HG03103 (cell line): ENCODE measurements around the gene TSPAN4.

ENCODE experiments used
- ATAC-seq: cut with Tn5 transposase; IDR thresholded peaks from one replicate; pipeline ENCODE4 v1.9.1; 2021; ENCODE audit warnings: low read depth; ENCODE audit not compliant: unreplicated experiment

The TSPAN4 gene

GRCh38 chr11:803770-804598 is 38.7 kb upstream of the TSPAN4 start:
- ATAC-seq: no peak

DNA sequence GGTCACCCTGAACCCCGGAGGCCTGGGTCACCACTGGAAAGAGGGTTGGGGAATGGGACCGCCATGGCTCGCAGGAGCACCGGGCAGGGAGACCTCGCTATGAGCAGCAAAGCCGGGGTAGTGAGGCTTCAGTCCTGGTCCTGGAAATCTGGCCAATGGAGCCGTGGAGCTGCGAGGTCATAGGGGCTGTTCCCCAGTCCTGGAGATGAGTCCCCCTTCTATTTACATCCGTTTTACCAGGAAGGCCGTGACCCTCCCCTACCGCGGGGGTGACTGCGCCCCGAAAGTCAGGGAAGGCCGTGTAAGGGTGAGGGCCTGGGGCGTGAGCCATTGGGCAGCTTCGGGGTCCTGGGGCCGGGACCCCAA is 38.1 kb upstream of the TSPAN4 start:
- no peak for ATAC-seq

DNA sequence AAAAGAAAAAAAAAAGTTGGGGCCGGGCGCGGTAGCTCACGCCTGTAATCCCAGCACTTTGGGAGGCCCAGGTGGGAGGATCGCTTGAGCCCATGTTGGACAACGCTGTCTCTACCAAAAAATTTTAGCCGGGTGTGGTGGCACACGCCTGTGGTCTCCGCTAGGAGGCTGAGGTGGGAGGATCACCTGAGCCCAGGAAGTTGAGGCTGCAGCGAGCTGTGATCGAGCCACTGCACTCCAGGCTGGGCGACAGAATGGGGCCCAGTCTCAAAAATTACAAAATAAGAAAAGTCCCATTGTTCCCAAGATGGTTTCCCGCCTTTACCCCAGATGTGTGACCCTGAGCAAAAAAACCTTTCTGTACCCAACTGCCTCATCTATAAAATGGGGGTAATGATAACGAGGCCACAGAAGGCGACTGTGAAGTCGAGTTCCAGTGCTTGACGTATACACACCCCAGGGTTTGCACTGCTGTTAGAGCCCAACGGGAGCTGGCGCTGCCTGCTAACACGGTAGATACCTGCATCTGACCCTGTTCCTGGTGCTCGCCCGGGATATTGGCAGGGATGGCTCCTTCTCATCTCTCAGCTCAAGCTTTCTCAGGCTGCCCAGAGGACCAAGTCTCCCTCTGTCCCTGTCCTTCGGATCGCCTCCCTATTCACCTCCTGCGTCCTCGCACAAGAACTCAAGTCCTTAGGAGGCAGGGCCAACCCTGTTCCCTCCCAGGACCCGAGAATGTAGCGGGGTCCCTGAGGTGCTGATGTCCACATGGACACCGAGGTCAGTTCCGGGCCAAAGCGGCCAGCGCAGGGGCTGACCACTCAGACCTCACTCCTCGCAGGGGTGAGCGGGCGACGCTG is 34.0 kb upstream of the TSPAN4 start:
- ATAC-seq: no peak

GRCh38 chr11:809287-810039 is 33.2 kb upstream of the TSPAN4 start, which contains the start of gene RPLP2:
RPLP2 (plus strand) TSS chr11:809967; CDS start chr11:810235, 268 bp downstream.
- peak; percentile 60 for ATAC-seq

DNA sequence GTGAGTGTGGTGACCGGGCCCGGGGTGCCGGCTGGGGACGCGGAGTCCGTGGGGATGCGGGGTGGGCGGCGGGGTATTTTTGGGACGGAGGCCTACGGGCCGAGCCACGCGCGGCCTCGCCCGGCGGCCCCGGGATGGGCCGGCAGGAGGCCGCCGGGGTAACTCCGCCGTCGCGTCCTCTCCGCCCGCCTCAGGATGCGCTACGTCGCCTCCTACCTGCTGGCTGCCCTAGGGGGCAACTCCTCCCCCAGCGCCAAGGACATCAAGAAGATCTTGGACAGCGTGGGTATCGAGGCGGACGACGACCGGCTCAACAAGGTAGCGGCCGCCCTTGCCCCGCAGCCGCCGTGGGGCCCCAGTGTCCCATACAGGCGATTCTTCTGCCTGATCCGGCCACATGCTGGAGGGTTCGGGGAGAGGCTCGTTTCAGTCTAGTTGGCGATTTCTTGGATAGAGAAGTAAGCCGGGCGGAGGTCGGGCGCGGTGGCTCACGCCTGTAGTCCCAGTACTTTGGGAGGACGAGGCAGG is 32.5 kb upstream of the TSPAN4 start:
- ATAC-seq: no peak

DNA sequence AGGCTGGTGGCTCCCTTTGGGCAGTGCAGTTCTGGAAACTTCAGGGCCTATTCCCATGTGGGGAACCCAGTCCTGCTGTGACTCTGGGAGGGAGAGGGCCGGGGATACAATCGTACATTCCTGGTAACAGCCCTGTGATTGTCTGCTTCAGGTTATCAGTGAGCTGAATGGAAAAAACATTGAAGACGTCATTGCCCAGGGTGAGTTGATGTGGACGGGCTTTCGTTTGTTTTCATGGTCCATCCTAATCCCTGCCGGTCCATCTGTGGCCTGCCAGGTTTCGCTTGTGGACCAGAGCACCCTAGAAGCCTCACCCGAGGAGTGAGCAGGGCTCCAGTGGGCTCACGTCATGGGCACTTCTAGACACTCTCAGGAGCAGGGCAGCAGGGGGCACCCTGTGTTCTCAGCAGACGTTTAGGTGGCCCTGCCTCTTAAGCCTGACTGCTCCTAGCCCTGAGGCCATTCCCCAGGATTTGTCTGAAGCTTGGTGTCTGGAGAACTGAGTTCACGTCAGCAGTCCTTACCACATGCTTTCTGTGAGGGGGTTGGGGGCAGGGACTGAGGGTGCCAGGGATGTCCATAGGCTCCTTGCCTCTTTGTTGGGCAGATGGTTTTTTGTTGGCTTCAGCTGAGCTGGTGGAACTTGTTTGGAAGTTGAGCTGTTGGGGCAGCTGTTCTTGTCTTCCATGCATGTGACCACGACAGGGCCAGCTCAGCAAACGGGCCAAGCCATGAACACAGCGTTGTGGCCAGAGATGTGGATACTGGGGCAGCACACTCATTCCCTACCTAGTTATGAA is 31.0 kb upstream of the TSPAN4 start:
- ATAC-seq: no peak

GRCh38 chr11:812390-812789 is 30.3 kb upstream of the TSPAN4 start:
- no peak for ATAC-seq

DNA sequence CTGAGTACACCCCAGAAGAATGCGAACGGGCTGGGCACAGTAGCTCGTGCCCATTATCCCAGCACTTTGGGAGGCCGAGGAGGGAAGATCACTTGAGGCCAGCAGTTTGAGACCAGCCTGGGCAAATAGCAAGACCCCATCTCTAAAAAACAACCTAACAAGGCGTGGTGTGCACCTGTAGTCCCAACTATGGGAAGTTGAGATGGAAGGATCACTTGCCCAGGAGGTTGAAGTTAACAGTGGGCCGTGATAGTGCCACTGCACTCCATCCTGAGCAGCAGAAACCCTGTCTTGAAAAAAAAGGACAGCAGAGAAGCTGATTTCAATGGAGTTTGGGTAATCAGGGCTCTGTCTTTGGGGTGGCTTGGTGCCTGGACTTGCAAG is 29.6 kb upstream of the TSPAN4 start:
- no peak for ATAC-seq

DNA sequence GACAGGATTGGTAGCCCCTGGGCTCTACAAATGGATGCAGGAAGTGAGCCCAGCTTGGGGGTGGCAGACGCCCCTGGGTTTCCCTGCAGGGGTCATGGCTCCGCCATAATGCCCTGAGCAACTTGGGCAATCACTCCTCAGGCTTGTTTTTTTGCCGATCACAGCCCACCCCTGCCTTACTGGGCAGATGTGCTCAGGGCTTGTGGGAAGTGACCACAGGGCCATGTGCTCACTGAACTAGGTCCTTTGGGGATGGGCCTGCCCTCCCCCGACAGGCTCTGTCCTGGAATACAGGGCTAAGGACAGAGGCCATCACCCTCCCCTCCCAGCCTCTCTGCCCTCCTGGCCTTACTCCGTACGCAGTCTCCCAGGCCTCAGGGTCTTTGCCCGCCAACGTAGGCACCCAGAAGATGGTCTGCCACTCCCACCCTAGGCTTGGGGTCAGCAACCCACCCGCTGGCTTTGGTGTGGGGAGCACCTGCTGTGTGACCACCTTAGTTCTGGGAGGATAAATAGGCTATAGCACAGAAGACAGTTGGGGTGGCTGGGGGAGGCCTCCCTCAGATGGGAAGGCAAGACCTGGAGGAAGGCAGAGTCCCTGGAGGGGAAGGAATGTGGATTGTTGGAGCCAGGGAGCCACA is 29.1 kb upstream of the TSPAN4 start:
- no peak for ATAC-seq

DNA sequence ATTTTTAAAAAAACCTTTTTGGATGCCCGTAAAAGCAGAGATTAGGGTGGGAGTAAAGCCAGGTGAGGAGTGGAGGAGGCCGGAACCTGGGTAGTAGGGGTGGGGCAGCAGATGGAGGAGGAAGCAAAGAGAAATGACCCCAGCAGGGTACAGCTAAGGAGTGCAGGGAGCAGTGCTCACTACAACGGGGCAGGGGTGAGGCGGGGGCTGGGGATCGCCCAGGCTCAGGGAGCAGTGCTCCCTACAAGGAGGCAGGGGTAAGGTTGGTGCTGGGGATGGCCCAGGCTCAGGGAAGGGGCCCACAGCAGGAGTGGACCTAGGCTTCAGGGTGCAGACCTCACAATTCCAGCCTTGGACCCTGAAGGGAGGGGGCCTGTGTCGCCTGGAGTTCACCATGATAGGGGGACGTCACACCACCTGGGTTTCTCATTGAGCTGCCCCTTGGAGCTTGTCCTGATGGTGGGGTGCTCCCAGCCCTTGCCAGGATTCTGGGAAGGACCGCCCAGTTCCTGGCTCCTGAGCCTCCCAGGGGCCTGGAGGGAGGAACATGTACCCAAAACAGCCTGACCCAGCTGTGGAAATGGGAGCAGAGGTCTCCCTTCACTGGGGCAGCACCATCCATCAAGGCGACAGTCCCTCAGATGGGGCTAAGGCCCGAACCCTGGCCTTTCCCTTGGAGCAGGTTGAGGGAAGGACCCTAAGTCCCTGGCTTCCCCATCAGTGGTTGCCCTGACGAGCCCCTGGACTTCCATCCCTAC is 26.8 kb upstream of the TSPAN4 start:
- no peak for ATAC-seq

GRCh38 chr11:816433-816779 is 26.2 kb upstream of the TSPAN4 start:
- ATAC-seq: no peak

- ATAC-seq: no peak
Measured at GRCh38 chr11:818396-819128, 24.1 kb upstream of the TSPAN4 start, which contains the start of gene PNPLA2. PNPLA2 (plus strand) TSS chr11:818914; CDS start chr11:819719, 805 bp downstream.

DNA sequence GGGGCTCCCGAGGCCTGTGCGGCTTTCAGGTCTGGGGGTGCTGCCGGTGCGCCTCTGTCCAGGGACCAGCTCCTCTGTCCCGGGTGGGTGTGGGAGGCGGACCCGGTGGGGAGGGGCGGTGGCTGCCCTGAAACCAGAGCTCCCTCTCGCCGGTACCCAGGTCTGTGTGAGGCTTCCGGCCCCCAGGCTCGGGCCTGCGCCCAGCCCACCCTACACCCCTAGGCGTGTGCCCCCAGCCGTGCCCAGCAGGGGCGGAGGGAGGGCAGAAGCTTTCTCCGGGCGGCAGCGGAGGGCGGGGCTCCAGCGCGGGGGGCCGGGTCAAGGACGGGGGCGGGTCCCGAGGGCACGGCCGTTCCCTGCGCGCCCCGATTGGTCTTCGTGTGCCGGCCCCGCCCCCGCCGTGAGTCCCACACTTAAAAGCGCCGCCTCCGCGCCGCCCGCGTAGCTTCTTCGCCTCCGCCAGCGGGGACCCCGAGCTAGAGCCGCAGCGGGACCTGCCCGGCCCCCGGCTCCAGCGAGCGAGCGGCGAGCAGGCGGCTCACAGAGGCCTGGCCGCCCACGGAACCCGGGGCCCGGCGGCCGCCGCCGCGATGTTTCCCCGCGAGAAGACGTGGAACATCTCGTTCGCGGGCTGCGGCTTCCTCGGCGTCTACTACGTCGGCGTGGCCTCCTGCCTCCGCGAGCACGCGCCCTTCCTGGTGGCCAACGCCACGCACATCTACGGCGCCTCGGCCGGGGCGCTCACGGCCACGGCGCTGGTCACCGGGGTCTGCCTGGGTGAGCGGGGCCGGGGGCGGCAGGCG is 23.3 kb upstream of the TSPAN4 start:
- peak; percentile 51 for ATAC-seq

- peak; percentile 41 for ATAC-seq
Measured at GRCh38 chr11:819943-820649, 22.6 kb upstream of the TSPAN4 start.

DNA sequence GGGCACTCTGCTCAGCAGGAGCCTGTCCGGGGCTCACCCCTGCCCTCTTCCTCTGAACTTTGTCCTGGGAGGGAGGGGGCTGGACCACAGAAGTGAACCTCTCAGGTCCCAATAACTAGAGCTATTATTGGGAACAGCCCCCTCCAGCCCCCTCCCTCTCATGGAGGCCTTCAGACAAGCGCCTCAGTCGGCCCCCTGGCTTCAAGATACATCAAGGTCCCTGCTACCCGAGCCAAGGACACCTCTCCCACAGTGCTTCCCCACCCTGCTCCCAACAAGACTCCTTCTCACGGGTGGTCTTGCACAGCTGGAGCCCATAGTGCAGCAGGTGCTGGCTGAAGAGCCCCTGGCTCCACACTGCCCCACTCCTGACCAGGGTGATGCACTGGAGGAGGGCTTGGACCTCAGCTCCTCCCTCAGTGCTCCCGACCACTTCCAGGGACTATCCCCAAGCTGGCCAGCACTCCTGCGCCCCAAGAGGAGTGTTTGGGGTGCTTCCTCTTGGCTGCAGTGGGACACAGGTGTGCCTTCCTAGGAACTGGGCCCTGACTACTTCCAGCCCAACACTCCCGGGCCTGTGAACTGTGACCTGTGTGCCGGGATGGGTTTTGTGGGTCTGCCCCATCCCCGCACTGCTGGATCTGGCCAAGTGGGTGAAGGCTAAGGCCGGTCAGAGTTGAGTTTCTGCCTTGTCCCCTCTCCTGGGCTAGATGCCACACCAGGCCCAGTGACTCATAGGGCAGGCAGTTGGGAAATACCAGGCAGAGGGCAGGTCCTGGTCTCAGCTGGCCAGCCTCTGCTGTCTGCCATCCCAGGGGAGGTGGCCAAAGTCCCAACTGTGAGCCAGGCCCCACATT is 21.8 kb upstream of the TSPAN4 start:
- no peak for ATAC-seq
